IPS-18a (cell line): ENCODE data around the gene GPATCH2L.

ENCODE experiments used
- H3K27ac ChIP-seq: one replicate; pipeline ENCODE4 v1.5.1; 2013; ENCODE audit warnings: low read length
- H3K27me3 ChIP-seq: one replicate; pipeline ENCODE4 v1.6.1; 2013; ENCODE audit warnings: mild to moderate bottlenecking, low read length; ENCODE audit not compliant: control insufficient read depth, insufficient read depth
- H3K36me3 ChIP-seq: one replicate; pipeline ENCODE4 v1.6.1; 2013; ENCODE audit warnings: low read depth, low read length; ENCODE audit not compliant: control insufficient read depth
- H3K4me1 ChIP-seq: one replicate; pipeline ENCODE4 v1.6.1; 2013; ENCODE audit warnings: low read depth, low read length; ENCODE audit not compliant: control insufficient read depth
- H3K4me3 ChIP-seq: one replicate; pipeline ENCODE4 v1.5.1; 2013; ENCODE audit warnings: low read length
- H3K9ac ChIP-seq: one replicate; pipeline ENCODE4 v1.6.1; 2013; ENCODE audit warnings: mild to moderate bottlenecking, low read length, moderate library complexity
- H3K9me3 ChIP-seq: one replicate; pipeline ENCODE4 v1.6.1; 2013; ENCODE audit warnings: low read depth, low read length; ENCODE audit not compliant: control insufficient read depth

Gene GPATCH2L

GRCh38 chr14:76262641-76263040, 110.9 kb downstream of the GPATCH2L start:
- no peaks in the 10 kb centered on the region for H3K27me3 ChIP-seq

More at GRCh38 chr14:76262641-76263040, 110.9 kb downstream of the GPATCH2L start:
- Histone ChIP-seq H3K4me1 (peaks cover 18% of the 10 kb centered on the region), H3K9ac (no peak overlapping the region), H3K36me3 (no peaks in the 10 kb centered on the region), H3K27ac (no peak overlapping the region), H3K9me3 (no peaks in the 10 kb centered on the region), H3K4me3 (no peak overlapping the region)
